Activated CD8-positive, alpha-beta T cell treated with anti-CD3 and anti-CD28 coated beads, Interleukin-2, amount 10 ng/mL, durations not matched to agents 7 days and 5 days (primary cell): Measurements from ENCODE around the gene NSMCE1. TPM values are rescaled to one million over a fixed set of nuclear protein-coding genes. Genes with fewer than 3 reads are reported as not detected.

Source experiments
- ATAC-seq: fragments of 150-1000 bp; cut with Tn5 transposase; one replicate; pipeline ENCODE4 v1.10.0; 2021; ENCODE audit warnings: moderate library complexity
- CTCF ChIA-PET: fragments of 350-600 bp; sonication (Branson Sonifier 250); formaldehyde crosslinking; loops from one replicate; lab custom pipeline; 2021; ENCODE audit warnings: antibody characterized with exemption; lab: Charles Lee
- POLR2A ChIA-PET: fragments of 350-600 bp; sonication (Branson Sonifier 250); formaldehyde crosslinking; loops from one replicate; lab custom pipeline; 2021; ENCODE audit warnings: antibody characterized with exemption; lab: Charles Lee
- DNase-seq: peaks from one replicate; pipeline ENCODE4 v3.0.0-alpha.2; 2020
- H3K27ac Mint-ChIP-seq: one replicate; pipeline ENCODE4 v1.8.0; 2021; ENCODE audit warnings: mild to moderate bottlenecking, mixed read lengths
- H3K27me3 Mint-ChIP-seq: one replicate; pipeline ENCODE4 v1.8.0; 2021; ENCODE audit warnings: low read depth, mixed read lengths
- H3K36me3 Mint-ChIP-seq: one replicate; pipeline ENCODE4 v1.8.0; 2021; ENCODE audit warnings: low read depth, mixed read lengths
- H3K4me1 Mint-ChIP-seq: one replicate; pipeline ENCODE4 v1.8.0; 2021; ENCODE audit warnings: low read depth, mixed read lengths
- H3K4me3 Mint-ChIP-seq: one replicate; pipeline ENCODE4 v1.8.0; 2021; ENCODE audit warnings: mild to moderate bottlenecking, mixed read lengths
- H3K9me3 Mint-ChIP-seq: one replicate; pipeline ENCODE4 v1.8.0; 2022; ENCODE audit warnings: mixed read lengths; ENCODE audit not compliant: insufficient read depth
- total RNA-seq, 2 experiments: library from RNA; stranded (reverse); gene quantifications; one replicate each; pipeline ENCODE4 v1.2.3, GENCODE V29; 2021

NSMCE1 gene
- total RNA-seq, 2 experiments from 2014 or later, result 87.3 to 94.9 TPM

GRCh38 chr16:27243725-27244362 is 24.7 kb downstream of the NSMCE1 start:
- Mint-ChIP-seq H3K36me3 (peaks cover 57% of the 10 kb centered on the region), H3K4me1 (peaks cover 93% of the 10 kb centered on the region), H3K27ac (peak overlapping the region; percentile 86), H3K9me3 (no peaks in the 10 kb centered on the region), H3K4me3 (peak overlapping the region; percentile 19), H3K27me3 (no peaks in the 10 kb centered on the region)
- ATAC-seq (no peak), DNase-seq (no peak)
- POLR2A ChIA-PET, result interaction anchor here (1.3 to 1.4 kb wide), 4 partner anchors 8 to 122 kb away, joined by 3 to 6 read pairs (median 4); partner anchors contain the start of gene KDM8
- CTCF ChIA-PET, result interaction anchor here (1.3 to 3.3 kb wide), 3 partner anchors 9 to 73 kb away, joined by 3 to 20 read pairs (median 4); no protein-coding TSS in a partner anchor

GRCh38 chr16:27242868-27243590 is 25.5 kb downstream of the NSMCE1 start:
- Mint-ChIP-seq H3K4me3 (peak overlapping the region; percentile 51), H3K27me3 (no peaks in the 10 kb centered on the region), H3K4me1 (peaks cover 96% of the 10 kb centered on the region), H3K36me3 (peaks cover 52% of the 10 kb centered on the region), H3K9me3 (no peaks in the 10 kb centered on the region), H3K27ac (peak overlapping the region; percentile 86)
- ChIA-PET CTCF (interaction anchor here (1.2 to 3.3 kb wide), 5 partner anchors 8 to 164 kb away, joined by 3 to 20 read pairs (median 5); no protein-coding TSS in a partner anchor), POLR2A (interaction anchor here (0.7 to 1.4 kb wide), 7 partner anchors 7 to 123 kb away, joined by 3 to 6 read pairs (median 3); partner anchors contain the start of gene KDM8)
- ATAC-seq (peak; percentile 50), DNase-seq (peak; percentile 54)

- H3K27me3 Mint-ChIP-seq, result no peaks in the 10 kb centered on the region
- peak overlapping the region; percentile 51 for H3K4me3 Mint-ChIP-seq
- POLR2A ChIA-PET, result interaction anchor here (0.7 to 1.5 kb wide), 6 partner anchors 12 to 73 kb away, joined by 3 to 7 read pairs (median 4); partner anchors contain the start of genes KDM8 and NSMCE1
- no peak for ATAC-seq
- no peaks in the 10 kb centered on the region for H3K9me3 Mint-ChIP-seq
- CTCF ChIA-PET, result interaction anchor here (1.2 to 3.3 kb wide), 4 partner anchors 8 to 165 kb away, joined by 3 to 20 read pairs (median 7); no protein-coding TSS in a partner anchor
- peaks cover 47% of the 10 kb centered on the region for H3K36me3 Mint-ChIP-seq
- H3K27ac Mint-ChIP-seq, result peak overlapping the region; percentile 86
- H3K4me1 Mint-ChIP-seq, result peaks cover 98% of the 10 kb centered on the region
- no peak for DNase-seq
These were observed 26.2 kb downstream of the NSMCE1 start for GRCh38 chr16:27242398-27242797.

- CTCF ChIA-PET, result interaction anchor here (0.9 to 2.1 kb wide), 4 partner anchors 12 to 165 kb away, joined by 3 to 9 read pairs (median 4); no protein-coding TSS in a partner anchor
- no peaks in the 10 kb centered on the region for H3K9me3 Mint-ChIP-seq
- ATAC-seq, result no peak
These were observed 26.9 kb downstream of the NSMCE1 start for GRCh38 chr16:27241658-27242057.

GRCh38 chr16:27240948-27241531 is 27.5 kb downstream of the NSMCE1 start:
- no peaks in the 10 kb centered on the region for H3K27me3 Mint-ChIP-seq
- no peak for DNase-seq
- H3K36me3 Mint-ChIP-seq, result peaks cover 36% of the 10 kb centered on the region
- H3K4me3 Mint-ChIP-seq, result no peak overlapping the region
- CTCF ChIA-PET, result interaction anchor here (0.9 to 2.1 kb wide), 2 partner anchors 13 to 127 kb away, joined by 3 to 9 read pairs; no protein-coding TSS in a partner anchor
- peak overlapping the region; percentile 18 for H3K27ac Mint-ChIP-seq
- no peaks in the 10 kb centered on the region for H3K9me3 Mint-ChIP-seq
- POLR2A ChIA-PET, result interaction anchor here (0.6 to 1.5 kb wide), 5 partner anchors 9 to 72 kb away, joined by 3 to 7 read pairs (median 3); partner anchors contain the start of gene NSMCE1
- H3K4me1 Mint-ChIP-seq, result peaks cover 97% of the 10 kb centered on the region
- ATAC-seq, result no peak

More at GRCh38 chr16:27241658-27242057, 26.9 kb downstream of the NSMCE1 start:
- Mint-ChIP-seq H3K4me1 (peaks cover 98% of the 10 kb centered on the region), H3K27ac (peak overlapping the region; percentile 18), H3K27me3 (no peaks in the 10 kb centered on the region), H3K36me3 (peaks cover 41% of the 10 kb centered on the region), H3K4me3 (no peak overlapping the region)
- DNase-seq, result no peak
- POLR2A ChIA-PET, result interaction anchor here (0.6 to 1.5 kb wide), 4 partner anchors 13 to 71 kb away, joined by 3 to 7 read pairs (median 3); partner anchors contain the start of gene NSMCE1

- Mint-ChIP-seq H3K4me3 (no peak overlapping the region), H3K4me1 (peaks cover 97% of the 10 kb centered on the region), H3K9me3 (no peaks in the 10 kb centered on the region), H3K36me3 (peaks cover 34% of the 10 kb centered on the region), H3K27me3 (no peaks in the 10 kb centered on the region), H3K27ac (peak overlapping the region; percentile 99)
- CTCF ChIA-PET, result interaction anchor here (0.7 to 2.5 kb wide), 2 partner anchors 9 to 14 kb away, joined by 3 to 10 read pairs; no protein-coding TSS in a partner anchor
- POLR2A ChIA-PET, result interaction anchor here (0.8 to 12.2 kb wide), 5 partner anchors 10 to 79 kb away, joined by 3 to 222 read pairs (median 3); partner anchors contain the start of gene IL4R
- DNase-seq (no peak), ATAC-seq (no peak)
These were observed 28.5 kb downstream of the NSMCE1 start for GRCh38 chr16:27239906-27240655.

GRCh38 chr16:27239026-27239425 is 29.5 kb downstream of the NSMCE1 start:
- Mint-ChIP-seq H3K27ac (peak overlapping the region; percentile 99), H3K4me1 (peaks cover 97% of the 10 kb centered on the region), H3K36me3 (peaks cover 35% of the 10 kb centered on the region), H3K4me3 (no peak overlapping the region), H3K27me3 (no peaks in the 10 kb centered on the region), H3K9me3 (no peaks in the 10 kb centered on the region)
- ChIA-PET CTCF (interaction anchor here (0.7 to 2.5 kb wide), 4 partner anchors 10 to 79 kb away, joined by 3 to 10 read pairs (median 6); no protein-coding TSS in a partner anchor), POLR2A (interaction anchor here (0.8 to 12.2 kb wide), 6 partner anchors 10 to 128 kb away, joined by 3 to 222 read pairs (median 17); partner anchors contain the start of genes IL4R and NSMCE1)
- no peak for DNase-seq
- no peak for ATAC-seq

- DNase-seq, result no peak
- Mint-ChIP-seq H3K27me3 (no peaks in the 10 kb centered on the region), H3K36me3 (peaks cover 38% of the 10 kb centered on the region), H3K27ac (peak overlapping the region; percentile 99), H3K4me3 (peak overlapping the region; percentile 71), H3K4me1 (peaks cover 97% of the 10 kb centered on the region), H3K9me3 (no peaks in the 10 kb centered on the region)
- ChIA-PET POLR2A (interaction anchor here (1.1 to 12.2 kb wide), 6 partner anchors 10 to 128 kb away, joined by 3 to 222 read pairs (median 22); partner anchors contain the start of genes IL4R and NSMCE1), CTCF (interaction anchor here (1.2 to 2.5 kb wide), 3 partner anchors 10 to 79 kb away, joined by 3 to 10 read pairs (median 8); no protein-coding TSS in a partner anchor)
- ATAC-seq, result no peak
These were observed 30.0 kb downstream of the NSMCE1 start for GRCh38 chr16:27238591-27238990.

- DNase-seq (no peak), ATAC-seq (peak; percentile 3)
- H3K9me3 Mint-ChIP-seq, result no peaks in the 10 kb centered on the region
- H3K27ac Mint-ChIP-seq, result peak overlapping the region; percentile 99
- ChIA-PET POLR2A (interaction anchor here (0.6 to 12.2 kb wide), 12 partner anchors 10 to 209 kb away, joined by 3 to 222 read pairs (median 6); partner anchors contain the start of genes IL21R, IL4R and NSMCE1), CTCF (interaction anchor here (1.2 to 9.5 kb wide), 7 partner anchors 11 to 213 kb away, joined by 5 to 153 read pairs (median 37); no protein-coding TSS in a partner anchor)
- no peaks in the 10 kb centered on the region for H3K27me3 Mint-ChIP-seq
- peaks cover 42% of the 10 kb centered on the region for H3K36me3 Mint-ChIP-seq
- H3K4me3 Mint-ChIP-seq, result peak overlapping the region; percentile 71
- H3K4me1 Mint-ChIP-seq, result peaks cover 97% of the 10 kb centered on the region
These were observed 30.5 kb downstream of the NSMCE1 start for GRCh38 chr16:27238016-27238587.
